COR-L47 (cell line): ENCODE data around the gene CBX4.

Source experiments
- DNase-seq: peaks from one replicate; lab custom pipeline; 2025; lab: John Stamatoyannopoulos, UW

Gene CBX4

GRCh38 chr17:79799174-79799537 is 40.1 kb downstream of the CBX4 start:
- DNase-seq: no peak

GRCh38 chr17:79798299-79799173 is 40.7 kb downstream of the CBX4 start:
- peak; percentile 36 for DNase-seq

- DNase-seq: peak; percentile 91
These were observed 41.5 kb downstream of the CBX4 start for GRCh38 chr17:79797492-79798298.

- DNase-seq: peak; percentile 100
These were observed 42.3 kb downstream of the CBX4 start, which contains the start of gene CBX8 for GRCh38 chr17:79796763-79797491. Gene CBX8 (minus strand): TSS chr17:79797077. CDS start chr17:79796998, 79 bp downstream.

- no peak for DNase-seq
These were observed 42.8 kb downstream of the CBX4 start for GRCh38 chr17:79796444-79796762.

- DNase-seq: no peak
These were observed 43.3 kb downstream of the CBX4 start for GRCh38 chr17:79795795-79796443.

- no peak for DNase-seq
These were observed 44.4 kb downstream of the CBX4 start for GRCh38 chr17:79794659-79795511.

- no peak for DNase-seq
These were observed 45.3 kb downstream of the CBX4 start for GRCh38 chr17:79793924-79794304.

GRCh38 chr17:79792984-79793923 is 46.0 kb downstream of the CBX4 start:
- DNase-seq: no peak

- no peak for DNase-seq
These were observed 46.8 kb downstream of the CBX4 start for GRCh38 chr17:79792341-79792871.

GRCh38 chr17:79791735-79792161 is 47.5 kb downstream of the CBX4 start:
- DNase-seq: no peak

- DNase-seq: no peak
These were observed 48.2 kb downstream of the CBX4 start for GRCh38 chr17:79790805-79791734.

- peak; percentile 34 for DNase-seq
These were observed 49.1 kb downstream of the CBX4 start for GRCh38 chr17:79789943-79790804.

- DNase-seq: no peak
These were observed 50.0 kb downstream of the CBX4 start for GRCh38 chr17:79788989-79789942.

- DNase-seq: no peak
These were observed 50.8 kb downstream of the CBX4 start for GRCh38 chr17:79788455-79788854.

GRCh38 chr17:79786930-79787643 is 52.2 kb downstream of the CBX4 start:
- DNase-seq: no peak
